Upper lobe of left lung (tissue), 6 donors: Measurements from ENCODE around the gene ATN1. TPM values are rescaled to one million over a fixed set of nuclear protein-coding genes. Genes with fewer than 3 reads are reported as not detected.

ENCODE experiments used
- ATAC-seq, 2 donors: fragments of 200-7000 bp; cut with Tn5 transposase; one replicate each; pipeline ENCODE4 v1.9.1; 2022; ENCODE audit warnings: mild to moderate bottlenecking in 2 of 2, moderate library complexity in 2 of 2; ENCODE audit not compliant: low FRiP score in 2 of 2
- DNase-seq, 2 donors: peaks; one replicate each; pipeline ENCODE4 v3.0.0-alpha.2; 2019 to 2020
- H3K27ac ChIP-seq, 4 donors: fragments of 200-600 bp; sonication (generic); one replicate each; pipeline ENCODE4 v1.5.1; 2016 to 2019
- H3K27me3 ChIP-seq, 4 donors: fragments of 200-600 bp; sonication (generic); one replicate each; pipeline ENCODE4 v1.5.1; 2017 to 2019
- H3K36me3 ChIP-seq, 4 donors: fragments of 200-600 bp; sonication (generic); one replicate each; pipeline ENCODE4 v1.5.1; 2016 to 2019
- H3K4me1 ChIP-seq, 4 donors: fragments of 200-600 bp; sonication (generic); one replicate each; pipeline ENCODE4 v1.5.1; 2018 to 2019
- H3K4me3 ChIP-seq, 4 donors: fragments of 200-600 bp; sonication (generic); one replicate each; pipeline ENCODE4 v1.5.1; 2017 to 2019; ENCODE audit warnings: mild to moderate bottlenecking in 2 of 4, moderate library complexity in 1 of 4
- H3K9me3 ChIP-seq, 4 donors: fragments of 200-600 bp; sonication (generic); one replicate each; pipeline ENCODE4 v1.5.1; 2018 to 2019
- EP300 ChIP-seq, 4 donors: sonication (generic); formaldehyde crosslinking; IDR thresholded peaks; one replicate each; pipeline ENCODE4 v1.5.1; 2017; ENCODE audit warnings: antibody characterized with exemption in 4 of 4, control low read depth in 2 of 4
- POLR2A ChIP-seq, 4 donors: fragments of 450-650 bp; IDR thresholded peaks; one replicate each; pipeline ENCODE4 v1.5.1; 2016 to 2017; ENCODE audit warnings: antibody characterized with exemption in 4 of 4, mild to moderate bottlenecking in 2 of 4
- POLR2AphosphoS5 ChIP-seq, 2 donors: sonication (generic); formaldehyde crosslinking; IDR thresholded peaks; one replicate each; pipeline ENCODE4 v1.5.1; 2017; ENCODE audit warnings: antibody characterized with exemption in 2 of 2
- WGBS, 2 donors: methylation state at CpG; one replicate each; pipeline ENCODE4 v1.1.5; 2017 to 2018; 5-methylcytosine and 5-hydroxymethylcytosine counted together
- total RNA-seq, 6 donors: library from RNA; depleted of rRNA in 4 of 6; stranded (reverse); fragments of >200 nt in 4 of 6; gene quantifications; one replicate each; pipeline versions ENCODE4 v1.1.0 to v1.2.1, GENCODE V29; 2016 to 2021
- TF ChIP-seq, protein P1 (sequence below), 6 experiments: fragments of 450-650 bp in 4 of 6; fragments of 200-600 bp in 2 of 6; sonication (generic) in 2 of 6; IDR thresholded peaks; one replicate each; pipeline ENCODE4 v1.5.1; 2016 to 2019; ENCODE audit warnings: antibody characterized with exemption in 6 of 6
- donor health status: DM: no; HTN: no; CAD: no; lungs with moderate emphysema.
- donor health status: DM: no; HTN: yes; CAD: no; lungs with severe emphysema.

The ATN1 gene
- total RNA-seq, 6 donors from 2014 or later, result 74.7 to 321 (median 133) TPM

DNA sequence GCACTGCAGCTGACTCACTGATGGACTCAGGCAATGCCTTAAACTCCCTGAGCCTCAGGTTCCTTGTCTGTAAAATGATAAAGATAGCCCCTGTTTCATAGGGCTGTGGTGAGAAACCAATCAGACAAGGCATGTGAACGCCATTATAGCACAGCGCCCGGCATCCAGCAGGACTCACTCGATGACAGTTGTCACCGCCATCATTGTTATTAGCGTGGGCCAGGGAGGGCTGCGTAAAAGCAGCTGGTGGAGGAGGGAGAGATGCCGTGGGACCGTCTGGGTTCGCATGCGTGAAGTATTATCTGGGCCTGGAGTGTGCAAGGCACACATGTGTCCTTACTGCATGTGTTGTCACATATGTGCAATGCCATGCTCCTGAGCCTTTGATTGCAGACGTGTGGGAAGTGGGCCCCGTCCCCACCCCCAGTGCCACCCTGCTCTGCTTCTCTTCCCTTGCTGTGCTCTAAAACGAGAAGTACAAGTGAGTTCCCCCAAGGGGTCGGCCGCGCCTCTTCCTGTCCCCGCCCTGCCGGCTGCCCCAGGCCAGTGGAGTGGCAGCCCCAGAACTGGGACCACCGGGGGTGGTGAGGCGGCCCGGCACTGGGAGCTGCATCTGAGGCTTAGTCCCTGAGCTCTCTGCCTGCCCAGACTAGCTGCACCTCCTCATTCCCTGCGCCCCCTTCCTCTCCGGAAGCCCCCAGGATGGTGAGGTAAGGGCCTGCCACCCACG, 23.2 kb downstream of the ATN1 start, which contains the start of gene PTPN6:
TSS of gene PTPN6 (plus strand) at position 546 of the 730 bp plus-strand sequence. CDS start at position 703, 157 bp downstream.
- DNase-seq (peak; percentile 82 to 92), ATAC-seq (peak; percentile 60 to 72)
- WGBS, 2 donors, result 64 to 72% methylated on average over 17 to 24 of the region's 25 CpGs
- TF ChIP-seq POLR2A (IDR thresholded peaks at IDR 0.05), result peak in 3 of 4 donors; percentile 36 to 85 (median 45)
- TF ChIP-seq POLR2AphosphoS5 (IDR thresholded peaks at IDR 0.05), result peak; percentile 67
- TF ChIP-seq, protein P1, sequence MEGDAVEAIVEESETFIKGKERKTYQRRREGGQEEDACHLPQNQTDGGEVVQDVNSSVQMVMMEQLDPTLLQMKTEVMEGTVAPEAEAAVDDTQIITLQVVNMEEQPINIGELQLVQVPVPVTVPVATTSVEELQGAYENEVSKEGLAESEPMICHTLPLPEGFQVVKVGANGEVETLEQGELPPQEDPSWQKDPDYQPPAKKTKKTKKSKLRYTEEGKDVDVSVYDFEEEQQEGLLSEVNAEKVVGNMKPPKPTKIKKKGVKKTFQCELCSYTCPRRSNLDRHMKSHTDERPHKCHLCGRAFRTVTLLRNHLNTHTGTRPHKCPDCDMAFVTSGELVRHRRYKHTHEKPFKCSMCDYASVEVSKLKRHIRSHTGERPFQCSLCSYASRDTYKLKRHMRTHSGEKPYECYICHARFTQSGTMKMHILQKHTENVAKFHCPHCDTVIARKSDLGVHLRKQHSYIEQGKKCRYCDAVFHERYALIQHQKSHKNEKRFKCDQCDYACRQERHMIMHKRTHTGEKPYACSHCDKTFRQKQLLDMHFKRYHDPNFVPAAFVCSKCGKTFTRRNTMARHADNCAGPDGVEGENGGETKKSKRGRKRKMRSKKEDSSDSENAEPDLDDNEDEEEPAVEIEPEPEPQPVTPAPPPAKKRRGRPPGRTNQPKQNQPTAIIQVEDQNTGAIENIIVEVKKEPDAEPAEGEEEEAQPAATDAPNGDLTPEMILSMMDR (IDR thresholded peaks at IDR 0.05), result no peak
- no peak for TF ChIP-seq EP300 (IDR thresholded peaks at IDR 0.05)
- Histone ChIP-seq H3K27me3 (no peaks in the 10 kb centered on the region), H3K36me3 (peaks cover 0 to 13% (median 9%) of the 10 kb centered on the region in 4 donors), H3K4me1 (peaks cover 18 to 55% (median 41%) of the 10 kb centered on the region in 4 donors), H3K4me3 (peak within 1 kb of the TSS; percentile 5 to 54 (median 47)), H3K27ac (peak within 1 kb of the TSS; percentile 81 to 97 (median 88)), H3K9me3 (no peaks in the 10 kb centered on the region)

DNA sequence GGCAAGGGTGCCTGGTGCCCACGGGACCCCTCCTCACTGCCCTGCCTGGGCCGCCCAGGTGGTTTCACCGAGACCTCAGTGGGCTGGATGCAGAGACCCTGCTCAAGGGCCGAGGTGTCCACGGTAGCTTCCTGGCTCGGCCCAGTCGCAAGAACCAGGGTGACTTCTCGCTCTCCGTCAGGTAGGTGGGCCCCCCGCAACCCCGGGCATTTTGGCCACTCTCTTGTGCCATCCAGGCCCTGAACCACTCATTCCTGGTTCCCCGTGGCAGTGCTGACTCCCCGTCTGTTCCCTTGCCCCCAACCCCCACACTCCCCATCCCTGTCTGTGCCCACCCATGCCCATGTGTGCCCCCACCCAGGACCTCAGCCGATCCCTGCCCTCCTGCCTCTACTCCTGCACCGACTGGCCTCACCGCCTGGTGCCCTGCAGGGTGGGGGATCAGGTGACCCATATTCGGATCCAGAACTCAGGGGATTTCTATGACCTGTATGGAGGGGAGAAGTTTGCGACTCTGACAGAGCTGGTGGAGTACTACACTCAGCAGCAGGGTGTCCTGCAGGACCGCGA, 23.9 kb downstream of the ATN1 start:
- peak overlapping the region; percentile 5 to 54 (median 47) for H3K4me3 ChIP-seq
- TF ChIP-seq, protein P1 (IDR thresholded peaks at IDR 0.05), result no peak
- TF ChIP-seq POLR2A (IDR thresholded peaks at IDR 0.05) (no peak), EP300 (IDR thresholded peaks at IDR 0.05) (no peak), POLR2AphosphoS5 (IDR thresholded peaks at IDR 0.05) (no peak)
- DNase-seq (no peak), ATAC-seq (no peak)
- WGBS, 2 donors, result 71 to 94% methylated on average over 11 to 20 of the region's 20 CpGs
- H3K36me3 ChIP-seq, result peaks cover 0 to 12% (median 11%) of the 10 kb centered on the region in 4 donors
- no peaks in the 10 kb centered on the region for H3K9me3 ChIP-seq
- H3K27ac ChIP-seq, result peak overlapping the region; percentile 81 to 97 (median 88)
- no peaks in the 10 kb centered on the region for H3K27me3 ChIP-seq
- H3K4me1 ChIP-seq, result peaks cover 19 to 56% (median 43%) of the 10 kb centered on the region in 4 donors

DNA sequence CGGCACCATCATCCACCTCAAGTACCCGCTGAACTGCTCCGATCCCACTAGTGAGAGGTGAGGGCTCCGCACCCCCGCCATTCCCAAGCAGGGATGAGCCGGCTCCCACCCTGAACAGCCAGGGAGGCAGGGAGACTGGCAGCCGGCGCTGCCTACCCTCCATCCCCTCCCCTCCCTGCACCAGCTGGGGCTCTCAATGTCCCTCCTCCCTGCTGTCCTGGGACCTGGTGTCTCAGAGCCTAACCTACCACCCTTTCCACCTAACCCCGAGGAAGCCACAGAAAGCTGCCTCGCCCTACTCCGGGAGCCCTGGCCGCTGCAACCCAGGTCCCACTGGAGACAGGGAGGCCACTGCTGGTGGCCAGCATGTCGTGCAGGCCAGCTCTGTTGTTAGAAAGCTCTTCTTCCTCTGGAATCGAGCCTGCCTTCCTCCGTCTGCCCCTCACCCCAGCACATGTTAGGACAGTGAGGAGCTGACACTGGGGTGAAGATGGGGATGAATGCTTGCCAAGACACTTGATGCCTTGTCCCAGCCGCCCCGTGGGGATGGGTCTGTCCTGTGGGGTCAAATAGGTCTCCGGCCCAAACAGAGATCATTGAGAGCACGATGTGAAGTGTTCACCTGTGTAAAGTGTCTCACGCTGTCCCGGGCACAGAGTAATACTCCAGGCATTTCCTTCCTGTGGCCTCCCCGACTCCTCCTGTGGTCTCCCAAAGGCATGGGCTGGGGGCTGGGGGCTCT, 24.5 kb downstream of the ATN1 start:
- TF ChIP-seq POLR2AphosphoS5 (IDR thresholded peaks at IDR 0.05), result no peak
- TF ChIP-seq, protein P1 (IDR thresholded peaks at IDR 0.05), result no peak
- no peak for TF ChIP-seq POLR2A (IDR thresholded peaks at IDR 0.05)
- no peak for TF ChIP-seq EP300 (IDR thresholded peaks at IDR 0.05)
- Histone ChIP-seq H3K27me3 (no peaks in the 10 kb centered on the region), H3K4me3 (peak overlapping the region; percentile 5 to 54 (median 47)), H3K36me3 (peaks cover 0 to 15% (median 9%) of the 10 kb centered on the region in 4 donors), H3K4me1 (peaks cover 19 to 59% (median 44%) of the 10 kb centered on the region in 4 donors), H3K27ac (peak overlapping the region; percentile 81 to 97 (median 88)), H3K9me3 (no peaks in the 10 kb centered on the region)
- WGBS, 2 donors, result 64 to 75% methylated on average over 9 to 22 of the region's 22 CpGs
- no peak for ATAC-seq
- no peak for DNase-seq

DNA sequence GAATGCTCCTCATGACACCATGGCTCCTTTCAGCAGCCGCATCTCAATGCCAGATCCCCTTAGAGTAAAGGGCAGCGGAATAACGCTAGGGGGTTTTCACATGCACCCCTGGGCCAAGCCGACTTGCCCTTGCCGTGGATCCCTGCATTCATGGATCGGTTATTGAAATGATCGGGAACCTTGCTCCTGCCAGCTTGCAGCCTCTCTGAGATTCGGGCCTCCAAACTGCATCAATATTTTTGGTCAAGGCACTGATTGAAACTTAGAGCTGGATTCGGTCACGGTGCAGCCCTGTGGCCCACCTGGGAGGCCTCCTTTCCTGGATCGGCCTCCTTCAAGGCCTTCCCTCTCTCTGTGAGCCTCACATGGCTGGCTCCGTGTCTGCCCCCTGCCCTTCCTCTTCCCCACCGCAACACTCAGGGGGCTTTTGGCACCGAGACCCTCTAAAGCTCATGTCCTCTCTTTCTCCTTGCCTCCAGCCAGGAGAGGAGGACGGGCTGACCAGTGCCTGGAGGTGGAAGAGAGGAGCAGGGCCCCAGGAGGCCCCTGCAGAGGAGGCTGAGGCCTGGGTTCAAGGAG, 25.2 kb downstream of the ATN1 start:
- H3K27ac ChIP-seq, result peak overlapping the region; percentile 81 to 97 (median 88)

More for the DNA sequence above, 25.2 kb downstream of the ATN1 start:
- Histone ChIP-seq H3K4me3 (peak overlapping the region in 3 of 4 donors; percentile 43 to 54 (median 51)), H3K27me3 (no peaks in the 10 kb centered on the region), H3K4me1 (peaks cover 23 to 66% (median 51%) of the 10 kb centered on the region in 4 donors), H3K36me3 (peaks cover 0 to 21% (median 11%) of the 10 kb centered on the region in 4 donors), H3K9me3 (no peaks in the 10 kb centered on the region)
- TF ChIP-seq EP300 (IDR thresholded peaks at IDR 0.05) (no peak), POLR2AphosphoS5 (IDR thresholded peaks at IDR 0.05) (no peak), POLR2A (IDR thresholded peaks at IDR 0.05) (no peak)
- TF ChIP-seq, protein P1 (IDR thresholded peaks at IDR 0.05), result no peak
- 74 to 79% methylated on average over 15 of the region's 15 CpGs for WGBS, 2 donors
- DNase-seq (no peak), ATAC-seq (no peak)
